NCI-H1092 (cell line): ENCODE results near the gene SMARCA2.

Experiments used
- DNase-seq: peaks from one replicate; lab custom pipeline; 2025; lab: John Stamatoyannopoulos, UW

The SMARCA2 gene

GRCh38 chr9:2015581-2016407, 647 bp downstream of the SMARCA2 start:
- no peak for DNase-seq

DNA sequence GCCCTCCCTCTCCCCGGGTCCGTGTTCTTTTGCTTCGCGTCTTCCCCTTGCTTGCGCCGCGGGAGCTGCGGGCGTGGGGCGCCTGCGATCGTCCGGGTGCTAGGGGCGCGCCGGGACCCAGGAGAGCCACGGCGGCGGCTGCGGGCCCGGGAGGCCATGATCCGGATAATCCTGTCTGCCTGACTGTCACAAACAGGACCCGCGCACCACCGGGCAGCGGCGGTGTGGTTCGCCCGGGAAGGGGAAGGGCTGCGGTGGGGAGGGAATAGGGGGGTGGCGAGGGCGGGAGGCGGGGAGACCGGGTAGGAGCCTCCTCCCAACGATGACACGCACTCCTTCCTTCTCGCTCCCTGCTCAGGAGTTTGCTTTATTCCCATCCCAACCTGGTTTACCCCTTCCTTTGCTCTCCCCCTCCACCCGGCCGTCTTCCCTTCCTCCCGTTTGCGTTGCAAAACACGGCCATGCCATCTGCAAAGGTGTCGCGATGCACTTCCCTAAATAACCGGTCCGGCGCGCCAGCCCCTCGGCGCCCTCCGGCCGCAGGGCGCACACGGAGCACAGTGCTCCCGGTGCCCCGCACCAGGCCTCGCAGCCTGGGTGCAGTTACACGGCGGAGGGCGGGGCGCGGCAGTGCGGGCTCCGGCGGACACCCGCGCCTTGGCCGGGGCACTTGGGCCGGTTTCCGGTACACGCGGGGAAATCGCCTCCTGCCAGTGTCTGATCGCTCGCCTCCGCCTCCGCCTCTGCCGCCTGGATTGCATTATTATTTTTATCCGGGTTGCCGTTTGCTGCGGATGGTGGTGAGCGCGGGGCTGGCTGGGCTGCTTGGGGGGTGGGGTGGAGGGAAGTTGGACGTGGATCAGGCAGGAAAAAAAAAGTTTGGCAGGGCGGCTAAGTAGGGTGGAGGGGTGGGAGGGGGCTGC, 1.5 kb downstream of the SMARCA2 start:
- no peak for DNase-seq

- DNase-seq = no peak
These were observed 2.4 kb downstream of the SMARCA2 start for GRCh38 chr9:2017331-2018161.

GRCh38 chr9:2018162-2018643, 3.1 kb downstream of the SMARCA2 start:
- no peak for DNase-seq

GRCh38 chr9:2018764-2019558, 3.8 kb downstream of the SMARCA2 start:
- DNase-seq = no peak

DNA sequence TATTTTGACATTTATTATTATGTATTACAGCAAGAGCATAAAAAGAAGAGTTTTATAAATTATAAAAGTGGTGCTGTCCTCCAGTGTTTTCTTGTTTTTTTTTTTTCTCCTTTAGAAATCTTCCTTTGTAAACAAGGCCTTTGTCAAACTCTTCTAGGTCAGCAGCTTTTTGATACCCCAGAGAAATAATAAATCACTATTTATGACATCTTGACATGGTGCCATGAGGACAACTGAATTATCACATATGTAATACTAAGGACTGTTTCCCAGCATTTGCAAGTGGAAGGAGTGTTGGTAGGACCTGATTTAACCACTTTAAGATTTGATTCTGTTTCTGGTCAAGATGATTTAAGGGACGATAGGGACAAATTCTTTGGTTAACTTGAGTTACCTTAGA, 4.6 kb downstream of the SMARCA2 start:
- DNase-seq = no peak

GRCh38 chr9:2021731-2022130, 6.6 kb downstream of the SMARCA2 start:
- no peak for DNase-seq

DNA sequence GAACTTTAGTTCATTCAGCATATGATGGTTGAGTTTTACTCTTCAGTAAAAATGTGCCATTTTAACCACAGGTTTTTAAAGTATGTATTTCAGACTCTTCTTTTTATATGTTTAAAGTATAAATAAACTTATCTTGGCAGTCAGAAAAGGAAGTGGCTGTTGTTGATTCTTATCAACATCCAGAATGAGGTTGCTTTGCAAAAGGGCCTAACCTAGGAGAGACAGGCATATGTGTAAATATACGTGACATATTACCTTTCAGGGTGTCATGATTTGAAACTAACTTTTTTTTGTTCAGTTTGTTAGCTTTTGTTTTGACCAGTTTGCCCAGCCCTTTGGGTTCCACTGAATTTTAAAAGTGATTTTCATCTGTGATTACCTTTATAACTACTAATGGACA, 7.4 kb downstream of the SMARCA2 start:
- no peak for DNase-seq

- no peak for DNase-seq
These were observed 7.9 kb downstream of the SMARCA2 start for GRCh38 chr9:2023042-2023441.

DNA sequence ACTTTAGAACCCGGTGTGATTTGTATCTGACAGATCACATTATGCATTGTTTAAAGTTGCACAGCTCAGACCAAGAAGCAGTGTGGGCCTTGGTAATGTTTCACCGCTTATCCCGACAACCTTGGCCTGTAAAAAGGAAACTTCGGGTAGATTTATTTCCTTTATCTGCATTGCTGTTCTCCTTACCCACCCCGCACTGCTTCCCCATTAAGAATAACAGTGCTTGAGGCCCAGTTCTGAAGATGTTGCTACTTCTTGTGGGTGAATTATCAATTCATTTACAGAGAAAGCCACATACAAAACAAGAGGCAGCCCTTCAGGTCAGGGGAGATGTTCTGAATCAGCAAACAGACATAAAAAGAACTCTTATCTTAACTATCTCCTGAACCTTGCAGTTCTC, 8.4 kb downstream of the SMARCA2 start:
- DNase-seq = no peak

DNA sequence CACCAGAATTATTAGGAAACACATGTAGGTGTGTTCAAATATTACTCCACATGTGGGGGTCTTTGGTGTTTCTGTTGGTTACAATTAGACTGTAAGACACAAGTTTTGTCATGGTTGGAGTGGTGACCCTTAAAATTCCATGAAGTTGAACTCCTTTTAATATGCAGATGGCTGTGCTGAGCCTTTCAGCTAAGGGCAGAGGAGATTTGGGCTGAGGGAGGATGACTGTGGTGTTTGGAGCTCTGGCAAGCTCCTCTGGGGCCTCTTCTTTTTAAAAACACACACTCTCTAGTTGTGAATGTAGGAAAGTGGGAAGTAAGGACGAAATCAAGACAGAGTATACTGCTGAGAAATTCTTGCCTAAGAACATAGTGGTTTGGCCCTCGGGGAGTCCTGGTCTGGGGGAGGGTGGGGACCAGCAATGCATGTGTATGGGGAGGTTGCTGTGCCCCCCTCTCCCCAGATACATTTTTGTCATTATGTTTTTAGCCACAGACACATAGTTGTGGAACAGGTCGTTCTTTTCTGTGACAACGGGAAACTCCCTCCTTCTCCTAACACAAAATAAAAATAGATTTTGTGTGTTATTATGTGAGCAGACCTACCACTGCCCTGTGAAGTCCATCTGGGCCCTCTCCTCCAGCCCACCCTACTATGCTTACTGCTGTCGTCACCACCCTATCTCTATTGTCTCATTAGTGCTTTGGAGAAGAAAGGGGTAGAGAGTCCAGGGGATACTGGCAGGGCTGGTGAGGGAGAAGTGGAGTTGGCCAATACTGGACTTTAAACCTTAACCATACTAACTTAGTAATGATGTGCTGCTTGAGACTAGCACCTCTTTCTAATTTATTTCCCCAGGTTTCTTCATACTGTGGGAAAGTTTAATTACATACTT, 10.0 kb downstream of the SMARCA2 start:
- DNase-seq = no peak

- no peak for DNase-seq
These were observed 11.3 kb downstream of the SMARCA2 start for GRCh38 chr9:2026220-2026997.

DNA sequence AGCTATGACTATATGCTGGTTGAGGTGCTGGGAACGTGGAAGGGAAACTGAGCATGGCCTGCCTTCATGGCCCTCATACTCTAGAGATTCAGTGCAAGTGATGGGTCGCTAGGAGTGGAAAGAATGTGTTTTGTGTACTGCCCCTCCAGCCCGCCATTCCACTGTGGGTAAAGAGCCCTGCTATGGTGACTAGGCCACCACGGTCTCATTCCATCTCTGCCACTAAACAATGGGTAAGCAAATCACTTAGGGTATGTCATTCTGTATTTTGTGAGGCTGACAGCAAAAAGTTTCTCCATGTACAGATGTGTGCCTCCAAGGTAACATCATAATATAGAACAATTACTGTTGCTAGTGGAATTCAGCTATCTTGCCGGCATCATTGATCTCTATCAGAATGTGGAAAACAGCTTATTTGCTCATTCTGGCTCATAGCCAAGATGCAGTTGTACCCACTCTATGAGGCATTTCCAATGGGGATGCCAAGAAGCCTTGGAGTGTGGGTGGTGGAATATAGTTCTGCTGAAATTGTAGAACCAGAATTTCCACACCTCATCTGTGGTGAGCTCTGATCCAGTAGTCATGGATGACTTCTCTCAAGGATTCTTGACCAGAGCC, 12.5 kb downstream of the SMARCA2 start:
- DNase-seq = no peak

GRCh38 chr9:2028888-2029287, 13.7 kb downstream of the SMARCA2 start:
- DNase-seq = no peak

GRCh38 chr9:2029666-2030170, 14.6 kb downstream of the SMARCA2 start:
- DNase-seq = no peak

DNA sequence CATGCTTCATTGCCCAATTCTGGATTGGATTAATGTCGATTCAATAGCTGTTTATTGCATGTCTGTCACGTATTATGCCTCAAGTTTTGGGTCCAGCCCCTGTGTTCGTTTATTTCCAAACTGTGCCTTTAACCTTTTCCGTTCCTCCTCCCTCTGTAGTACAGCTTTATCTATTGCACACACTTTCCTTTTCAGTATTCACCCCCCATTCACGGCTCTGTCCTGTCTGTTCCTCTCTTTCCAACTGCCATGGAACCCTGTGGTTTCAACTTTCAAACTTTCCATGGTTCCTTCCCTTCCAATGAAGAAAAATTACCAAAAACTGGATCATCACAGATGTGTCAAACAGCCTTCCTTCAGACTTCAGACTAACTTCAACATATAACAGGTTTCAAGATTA, 17.1 kb downstream of the SMARCA2 start:
- DNase-seq = no peak

DNA sequence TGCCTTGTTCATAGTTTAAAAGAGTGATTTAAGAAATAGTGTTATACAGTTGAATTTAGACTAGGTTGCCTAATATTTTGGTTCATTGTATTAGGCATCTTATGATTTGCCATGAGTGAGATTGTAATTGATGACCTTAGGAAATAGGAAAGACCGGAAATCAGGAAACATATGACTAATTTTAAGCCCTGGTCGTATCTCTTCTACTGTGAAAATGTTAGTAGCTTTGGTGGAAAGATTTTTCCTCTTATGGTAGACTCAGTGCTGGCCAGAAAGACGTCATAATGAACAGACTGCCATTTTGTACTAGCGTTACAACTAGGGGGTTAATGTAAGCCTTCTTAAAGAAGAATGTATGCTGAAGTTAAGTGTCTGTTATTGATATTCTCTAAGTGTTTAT, 21.7 kb downstream of the SMARCA2 start:
- DNase-seq = no peak

DNA sequence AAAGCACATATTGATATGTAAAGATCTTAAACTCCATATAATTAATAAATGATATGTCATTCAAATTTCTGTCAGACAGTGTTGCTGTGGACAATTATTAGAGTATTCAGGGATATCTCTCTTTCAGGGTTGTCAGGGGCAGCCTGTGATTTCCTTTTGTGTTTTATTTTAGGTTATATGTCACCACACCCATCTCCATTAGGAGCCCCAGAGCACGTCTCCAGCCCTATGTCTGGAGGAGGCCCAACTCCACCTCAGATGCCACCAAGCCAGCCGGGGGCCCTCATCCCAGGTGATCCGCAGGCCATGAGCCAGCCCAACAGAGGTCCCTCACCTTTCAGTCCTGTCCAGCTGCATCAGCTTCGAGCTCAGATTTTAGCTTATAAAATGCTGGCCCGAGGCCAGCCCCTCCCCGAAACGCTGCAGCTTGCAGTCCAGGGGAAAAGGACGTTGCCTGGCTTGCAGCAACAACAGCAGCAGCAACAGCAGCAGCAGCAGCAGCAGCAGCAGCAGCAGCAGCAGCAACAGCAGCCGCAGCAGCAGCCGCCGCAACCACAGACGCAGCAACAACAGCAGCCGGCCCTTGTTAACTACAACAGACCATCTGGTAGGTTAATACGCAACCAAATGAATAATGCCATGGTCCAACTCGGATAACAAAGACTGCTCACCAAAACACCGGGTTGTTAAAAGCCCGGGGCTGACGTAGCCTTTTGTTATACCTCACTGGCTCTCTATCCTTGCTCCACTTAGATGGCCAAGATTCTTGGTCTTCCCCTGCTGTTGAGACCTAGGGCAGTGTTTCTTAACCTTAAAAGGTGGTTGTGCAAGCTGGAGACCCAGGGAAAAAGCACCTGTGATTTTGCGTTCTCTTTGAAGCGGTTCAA, 24.4 kb downstream of the SMARCA2 start:
- DNase-seq = no peak
